Measurements from ENCODE around the gene LGR6. TPM values are rescaled to one million over a fixed set of nuclear protein-coding genes. Genes with fewer than 3 reads are reported as not detected.

LGR6 gene
- total and polyA plus RNA-seq, 2 experiments from 2014 or later = 0.66 to 0.89 TPM

DNA sequence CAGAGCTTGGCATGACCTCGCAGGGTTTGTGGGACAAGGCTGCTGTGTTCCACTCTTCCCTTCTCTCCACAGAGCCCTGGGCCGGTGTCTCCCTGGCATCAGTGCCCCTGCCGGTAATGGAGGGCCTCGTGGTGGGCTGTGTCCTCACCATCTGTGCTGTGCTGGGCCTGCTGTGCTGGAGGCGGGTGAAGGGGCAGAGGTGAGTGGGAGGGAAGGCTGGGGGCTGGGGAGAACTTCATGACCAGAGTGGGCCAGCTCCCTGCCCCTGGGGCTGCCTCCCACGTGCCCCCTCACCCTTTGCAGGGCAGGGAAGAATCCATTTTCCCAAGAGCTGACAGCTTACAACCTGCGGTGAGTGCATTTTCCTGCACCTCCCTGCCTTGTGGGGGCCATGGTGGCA lies 12.0 kb upstream of the LGR6 start:
- no peak overlapping the region for H2AFZ ChIP-seq
- no peaks in the 10 kb centered on the region for H3F3A ChIP-seq (replicated peaks; ENCODE audit: low read depth)
- Mint-ChIP-seq H3K27ac (no peak overlapping the region), H3K9me3 (no peaks in the 10 kb centered on the region), H3K4me3 (no peak overlapping the region), H3K27me3 (ENCODE audit: insufficient read depth, low read depth, poor library complexity) (peaks cover 21% of the 10 kb centered on the region), H3K4me1 (peaks cover 9% of the 10 kb centered on the region), H3K36me3 (ENCODE audit: low read depth) (no peaks in the 10 kb centered on the region)
- no peak overlapping the region for H3K4me2 ChIP-seq
- ATAC-seq (no peak), DNase-seq (ENCODE audit: low spot score) (no peak)
- H3K79me2 ChIP-seq (replicated peaks; ENCODE audit: insufficient read depth) = no peaks in the 10 kb centered on the region
- TF ChIP-seq NANOG (IDR thresholded peaks at IDR 0.05; ENCODE audit: borderline replicate concordance) (no peak), ZNF114 (CRISPR knock-in tag; IDR thresholded peaks at IDR 0.05) (no peak), CREB1 (CRISPR knock-in tag; IDR thresholded peaks at IDR 0.05; ENCODE audit: low read depth) (no peak), JUNB (IDR thresholded peaks at IDR 0.05; ENCODE audit: unreplicated experiment) (no peak), ZNF331 (CRISPR knock-in tag; IDR thresholded peaks at IDR 0.05; ENCODE audit: low read depth) (no peak), POLR2AphosphoS5 (IDR thresholded peaks at IDR 0.05; ENCODE audit: low read depth) (no peak), STAT1 (IDR thresholded peaks at IDR 0.05; ENCODE audit: unreplicated experiment) (no peak)
- TF ChIP-seq, protein P1, sequence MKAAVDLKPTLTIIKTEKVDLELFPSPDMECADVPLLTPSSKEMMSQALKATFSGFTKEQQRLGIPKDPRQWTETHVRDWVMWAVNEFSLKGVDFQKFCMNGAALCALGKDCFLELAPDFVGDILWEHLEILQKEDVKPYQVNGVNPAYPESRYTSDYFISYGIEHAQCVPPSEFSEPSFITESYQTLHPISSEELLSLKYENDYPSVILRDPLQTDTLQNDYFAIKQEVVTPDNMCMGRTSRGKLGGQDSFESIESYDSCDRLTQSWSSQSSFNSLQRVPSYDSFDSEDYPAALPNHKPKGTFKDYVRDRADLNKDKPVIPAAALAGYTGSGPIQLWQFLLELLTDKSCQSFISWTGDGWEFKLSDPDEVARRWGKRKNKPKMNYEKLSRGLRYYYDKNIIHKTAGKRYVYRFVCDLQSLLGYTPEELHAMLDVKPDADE (IDR thresholded peaks at IDR 0.05) = no peak
- TF ChIP-seq, protein P2, sequence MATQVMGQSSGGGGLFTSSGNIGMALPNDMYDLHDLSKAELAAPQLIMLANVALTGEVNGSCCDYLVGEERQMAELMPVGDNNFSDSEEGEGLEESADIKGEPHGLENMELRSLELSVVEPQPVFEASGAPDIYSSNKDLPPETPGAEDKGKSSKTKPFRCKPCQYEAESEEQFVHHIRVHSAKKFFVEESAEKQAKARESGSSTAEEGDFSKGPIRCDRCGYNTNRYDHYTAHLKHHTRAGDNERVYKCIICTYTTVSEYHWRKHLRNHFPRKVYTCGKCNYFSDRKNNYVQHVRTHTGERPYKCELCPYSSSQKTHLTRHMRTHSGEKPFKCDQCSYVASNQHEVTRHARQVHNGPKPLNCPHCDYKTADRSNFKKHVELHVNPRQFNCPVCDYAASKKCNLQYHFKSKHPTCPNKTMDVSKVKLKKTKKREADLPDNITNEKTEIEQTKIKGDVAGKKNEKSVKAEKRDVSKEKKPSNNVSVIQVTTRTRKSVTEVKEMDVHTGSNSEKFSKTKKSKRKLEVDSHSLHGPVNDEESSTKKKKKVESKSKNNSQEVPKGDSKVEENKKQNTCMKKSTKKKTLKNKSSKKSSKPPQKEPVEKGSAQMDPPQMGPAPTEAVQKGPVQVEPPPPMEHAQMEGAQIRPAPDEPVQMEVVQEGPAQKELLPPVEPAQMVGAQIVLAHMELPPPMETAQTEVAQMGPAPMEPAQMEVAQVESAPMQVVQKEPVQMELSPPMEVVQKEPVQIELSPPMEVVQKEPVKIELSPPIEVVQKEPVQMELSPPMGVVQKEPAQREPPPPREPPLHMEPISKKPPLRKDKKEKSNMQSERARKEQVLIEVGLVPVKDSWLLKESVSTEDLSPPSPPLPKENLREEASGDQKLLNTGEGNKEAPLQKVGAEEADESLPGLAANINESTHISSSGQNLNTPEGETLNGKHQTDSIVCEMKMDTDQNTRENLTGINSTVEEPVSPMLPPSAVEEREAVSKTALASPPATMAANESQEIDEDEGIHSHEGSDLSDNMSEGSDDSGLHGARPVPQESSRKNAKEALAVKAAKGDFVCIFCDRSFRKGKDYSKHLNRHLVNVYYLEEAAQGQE (IDR thresholded peaks at IDR 0.05; ENCODE audit: unreplicated experiment) = no peak
- H3K4me1 ChIP-seq (ENCODE audit: insufficient read depth) = no peaks in the 10 kb centered on the region
- H3K27ac ChIP-seq (ENCODE audit: low read depth) = no peak overlapping the region
- no peak overlapping the region for H3K4me3 ChIP-seq
- H3K36me3 ChIP-seq (ENCODE audit: insufficient read depth) = no peaks in the 10 kb centered on the region
- H4K20me1 ChIP-seq (replicated peaks; ENCODE audit: insufficient read depth) = no peaks in the 10 kb centered on the region
- H3K9me2 ChIP-seq (ENCODE audit: insufficient read depth) = no peaks in the 10 kb centered on the region
- H3K27me3 ChIP-seq (ENCODE audit: insufficient read depth) = no peaks in the 10 kb centered on the region

GRCh38 chr1:202182040-202182877 lies 11.3 kb upstream of the LGR6 start:
- no peak overlapping the region for H3K4me3 ChIP-seq
- no peak overlapping the region for H3K4me2 ChIP-seq
- no peak overlapping the region for H3K27ac ChIP-seq (ENCODE audit: low read depth)
- TF ChIP-seq STAT1 (IDR thresholded peaks at IDR 0.05; ENCODE audit: unreplicated experiment) (no peak), CREB1 (CRISPR knock-in tag; IDR thresholded peaks at IDR 0.05; ENCODE audit: low read depth) (no peak), NANOG (IDR thresholded peaks at IDR 0.05; ENCODE audit: borderline replicate concordance) (no peak)
- no peaks in the 10 kb centered on the region for H3K4me1 ChIP-seq (ENCODE audit: insufficient read depth)
- Mint-ChIP-seq H3K27ac (no peak overlapping the region), H3K4me3 (no peak overlapping the region), H3K9me3 (no peaks in the 10 kb centered on the region), H3K4me1 (peaks cover 9% of the 10 kb centered on the region), H3K27me3 (ENCODE audit: insufficient read depth, low read depth, poor library complexity) (peaks cover 15% of the 10 kb centered on the region), H3K36me3 (ENCODE audit: low read depth) (no peaks in the 10 kb centered on the region)
- no peaks in the 10 kb centered on the region for H3K27me3 ChIP-seq (ENCODE audit: insufficient read depth)
- no peak for DNase-seq (ENCODE audit: low spot score)
- no peaks in the 10 kb centered on the region for H3F3A ChIP-seq (replicated peaks; ENCODE audit: low read depth)
- no peak for ATAC-seq
- no peaks in the 10 kb centered on the region for H3K9me2 ChIP-seq (ENCODE audit: insufficient read depth)
- no peaks in the 10 kb centered on the region for H3K36me3 ChIP-seq (ENCODE audit: insufficient read depth)
- no peaks in the 10 kb centered on the region for H4K20me1 ChIP-seq (replicated peaks; ENCODE audit: insufficient read depth)
- no peak overlapping the region for H2AFZ ChIP-seq
- no peaks in the 10 kb centered on the region for H3K79me2 ChIP-seq (replicated peaks; ENCODE audit: insufficient read depth)

All from GM23338 (cell line).